Measurements from ENCODE around the gene CNOT11. TPM values are rescaled to one million over a fixed set of nuclear protein-coding genes. Genes with fewer than 3 reads are reported as not detected.
"Not testable (repeated sequence)": the region's sequence is repeated elsewhere in the genome, so short reads cannot be mapped to it uniquely, and the experiment has no call there.

The CNOT11 gene
- 43.1 and 57.1 TPM in 2 replicates for total RNA-seq (2014; rRNA removed; shearing (Covaris generic))

- peak; percentile 95 for DNase-seq (ENCODE audit: low read depth)
Observed at GRCh38 chr2:101252408-101253012, at the start of gene CNOT11. CNOT11 (plus strand) TSS chr2:101252886; CDS start chr2:101252965, 79 bp downstream.

- DNase-seq (ENCODE audit: low read depth): peak; percentile 16
Observed at GRCh38 chr2:101204400-101205115, 48.1 kb upstream of the CNOT11 start.

DNA sequence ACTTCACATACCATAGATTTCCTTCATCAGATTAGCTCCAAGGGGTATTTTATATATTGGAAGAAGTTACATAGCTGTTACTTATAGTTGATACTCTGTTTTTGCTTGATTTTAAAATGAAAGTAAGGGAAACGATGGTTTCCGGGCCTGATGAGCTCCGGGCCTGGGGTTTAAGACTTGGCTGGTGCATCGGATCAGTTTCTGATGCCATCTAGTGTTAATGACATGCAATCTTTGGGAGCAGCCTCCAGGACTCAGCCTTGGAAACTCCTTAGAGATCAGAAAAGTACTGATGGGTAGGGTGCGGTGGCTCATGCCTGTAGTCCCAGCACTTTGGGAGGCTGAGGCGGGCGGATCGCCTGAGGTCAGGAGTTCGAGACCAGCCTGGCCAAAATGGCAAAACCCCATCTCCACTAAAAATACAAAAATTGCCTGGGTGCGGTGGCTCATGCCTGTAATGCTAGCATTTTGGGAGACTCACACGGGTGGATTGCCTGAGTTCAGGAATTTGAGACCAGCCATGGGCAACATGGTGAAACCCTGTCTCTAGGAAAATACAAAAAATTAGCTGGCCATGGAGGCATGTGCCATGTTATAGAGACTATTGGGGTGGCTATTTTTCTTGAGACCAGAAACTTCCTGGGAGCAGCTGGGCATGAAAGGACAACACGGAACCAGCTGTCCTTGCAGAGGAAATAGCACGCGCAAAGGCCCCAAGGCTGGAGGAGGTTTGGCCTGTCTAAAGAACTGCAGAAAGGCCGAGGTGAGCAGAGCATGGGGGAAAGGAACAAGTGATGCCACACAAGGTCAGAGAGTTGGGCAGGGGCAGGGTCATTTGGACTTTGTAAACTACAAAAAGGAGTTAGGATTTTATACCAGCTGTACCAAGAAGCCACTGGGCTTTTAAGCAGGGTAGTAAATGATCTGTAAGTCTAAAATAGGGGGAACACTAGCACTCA is 46.9 kb upstream of the CNOT11 start:
- peak; percentile 86 for DNase-seq (ENCODE audit: low read depth)

DNA sequence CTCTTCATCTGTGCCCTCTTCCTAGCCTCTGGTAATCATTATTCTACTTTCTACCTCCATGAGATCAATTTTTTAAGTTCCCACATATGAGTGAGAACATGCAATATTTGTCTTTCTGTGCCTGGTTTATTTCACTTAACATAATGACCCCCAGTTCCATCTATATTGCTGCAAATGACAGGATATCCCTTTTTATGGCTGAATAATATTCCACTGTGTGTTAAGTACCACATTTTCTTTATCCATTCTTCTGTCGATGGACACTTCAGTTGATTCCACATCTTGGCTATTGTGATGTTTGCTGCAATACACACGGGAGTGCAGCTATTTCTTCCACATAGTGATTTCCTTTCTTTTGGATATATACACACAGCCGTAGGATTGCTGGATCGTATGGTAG is 43.9 kb upstream of the CNOT11 start:
- DNase-seq (ENCODE audit: low read depth): no peak

DNA sequence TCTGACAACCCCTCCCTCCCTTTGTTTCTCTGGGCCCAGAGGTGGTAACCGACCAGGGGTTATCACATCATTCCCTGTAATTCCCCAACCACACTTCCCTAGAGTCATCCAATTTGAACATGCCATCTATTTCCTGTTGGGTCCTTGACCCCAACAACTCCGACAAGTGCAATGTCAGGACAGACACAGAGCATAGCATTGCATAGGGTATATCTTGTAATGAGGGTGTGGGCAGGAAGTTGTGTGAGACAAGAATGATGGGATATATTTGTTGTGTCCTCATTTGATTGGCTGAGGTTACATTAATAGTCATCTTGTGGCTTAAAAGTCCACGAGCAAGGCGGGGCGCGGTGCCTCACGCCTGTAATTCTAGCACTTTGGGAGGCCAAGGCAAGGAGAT is 33.4 kb upstream of the CNOT11 start:
- DNase-seq (ENCODE audit: low read depth): no peak

DNA sequence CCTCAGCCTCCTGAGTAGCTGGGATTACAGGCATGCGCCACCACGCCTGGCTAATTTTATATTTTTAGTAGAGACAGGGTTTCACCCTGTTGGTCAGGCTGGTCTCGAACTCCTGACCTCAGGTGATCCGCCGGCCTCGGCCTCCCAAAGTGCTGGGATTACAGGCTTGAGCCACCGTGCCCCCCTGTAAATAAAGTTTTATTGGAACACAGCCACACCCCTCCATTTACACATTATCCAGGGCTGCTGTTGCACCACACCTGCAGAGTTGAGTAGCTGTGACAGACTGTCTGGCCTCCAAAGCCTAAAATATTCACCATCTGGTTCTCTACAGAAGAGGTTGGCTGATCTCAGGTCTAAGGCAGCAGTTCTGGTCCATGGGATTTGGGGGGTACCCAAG is 32.6 kb upstream of the CNOT11 start:
- not testable (repeated sequence) for DNase-seq (ENCODE audit: low read depth)

DNA sequence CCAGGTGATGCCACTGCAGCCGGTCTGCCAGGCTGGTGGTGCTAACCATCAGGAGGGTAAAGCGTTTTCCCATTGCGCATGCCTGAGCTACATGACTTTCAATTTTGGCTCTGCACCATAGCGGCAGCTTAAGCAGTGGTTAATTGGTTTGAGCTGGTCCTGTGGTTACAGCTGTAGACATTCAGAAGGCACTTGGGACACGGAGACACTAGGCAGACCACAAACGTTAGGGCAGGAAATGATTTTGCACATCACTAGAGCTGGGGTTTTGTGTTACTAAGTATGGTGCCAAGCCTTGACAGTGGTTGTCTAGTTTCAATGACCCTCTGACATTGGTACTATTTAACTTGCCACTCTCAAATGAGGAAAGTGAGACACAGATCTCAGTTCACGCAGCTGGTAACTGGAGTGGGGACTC is 28.9 kb upstream of the CNOT11 start:
- DNase-seq (ENCODE audit: low read depth): peak; percentile 84

- DNase-seq (ENCODE audit: low read depth): peak; percentile 63
Observed at GRCh38 chr2:101230541-101231001, 22.1 kb upstream of the CNOT11 start.

DNA sequence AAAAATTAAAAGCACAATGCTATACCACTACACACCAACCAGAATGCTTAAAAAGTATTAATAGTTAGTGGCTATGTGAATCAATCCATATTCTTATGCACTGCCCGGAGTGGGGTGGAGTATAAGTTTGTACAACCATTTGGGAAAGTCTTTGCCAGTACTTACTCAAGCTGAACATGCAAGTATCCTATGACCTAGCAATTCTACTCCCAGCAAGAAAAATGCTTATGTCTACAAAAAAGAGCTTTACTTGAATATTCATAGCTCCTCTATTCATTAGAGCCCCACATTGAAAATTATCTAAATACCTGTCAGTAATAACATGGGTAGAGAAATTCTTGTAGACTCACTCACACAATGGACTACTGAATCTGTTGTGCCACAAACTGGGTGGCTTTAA is 21.4 kb upstream of the CNOT11 start:
- DNase-seq (ENCODE audit: low read depth): no peak

GRCh38 chr2:101231937-101232730 is 20.6 kb upstream of the CNOT11 start:
- no peak for DNase-seq (ENCODE audit: low read depth)

- no peak for DNase-seq (ENCODE audit: low read depth)
Observed at GRCh38 chr2:101232770-101233169, 19.9 kb upstream of the CNOT11 start.

DNA sequence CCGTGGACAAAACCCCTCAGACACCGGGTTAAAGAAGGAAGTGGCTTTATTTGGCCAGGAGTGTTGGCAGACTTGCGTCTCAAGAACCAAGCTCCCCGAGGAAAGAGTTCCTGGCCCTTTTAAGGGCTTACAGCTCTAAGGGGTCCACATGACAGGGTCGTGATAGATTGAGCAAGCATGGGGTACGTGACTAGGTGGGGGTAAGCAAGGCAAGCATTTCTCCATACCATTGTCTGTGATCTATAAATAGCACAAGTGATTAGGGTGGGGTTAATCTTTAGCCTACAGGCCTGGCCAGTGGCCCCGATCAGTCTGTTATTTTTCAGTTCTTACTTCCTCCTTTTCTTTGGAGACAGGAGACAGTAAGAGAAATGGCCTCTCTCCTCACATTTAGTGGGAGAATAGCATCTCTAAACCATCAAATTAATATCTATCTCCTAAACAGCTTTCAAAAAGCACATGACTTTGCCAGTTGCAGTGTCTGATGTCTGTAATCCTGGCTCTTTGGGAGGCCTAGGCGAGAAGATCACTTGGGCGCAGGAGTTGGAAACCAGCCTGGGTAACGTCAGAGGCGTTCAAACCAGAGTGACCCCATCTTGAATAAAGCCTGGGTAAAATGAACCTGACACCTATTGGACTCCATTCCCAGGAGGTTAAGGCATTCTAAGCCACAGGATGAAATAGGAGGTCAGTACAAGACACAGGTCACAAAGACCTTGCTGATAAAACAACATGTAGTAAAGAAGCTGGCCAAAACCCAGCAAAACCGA is 18.3 kb upstream of the CNOT11 start:
- DNase-seq (ENCODE audit: low read depth): no peak

DNA sequence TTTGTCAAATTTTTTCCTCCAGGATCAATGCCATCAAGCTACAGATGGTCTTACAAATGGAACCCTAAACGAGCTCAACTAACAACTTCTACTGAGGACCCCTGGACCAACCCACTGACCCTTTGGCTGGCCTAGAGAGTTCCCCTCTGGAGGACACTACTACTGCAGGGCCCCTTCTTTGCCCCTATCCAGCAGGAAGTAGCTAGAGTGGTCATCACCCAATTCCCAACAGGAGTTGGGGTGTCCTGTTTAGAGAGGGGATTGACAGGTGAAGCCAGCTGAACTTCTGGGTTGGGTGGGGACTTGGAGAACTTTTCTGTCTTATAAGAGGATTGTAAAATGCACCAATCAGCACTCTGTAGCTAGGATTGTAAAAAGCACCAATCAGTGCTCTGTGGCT is 16.7 kb upstream of the CNOT11 start:
- not testable (repeated sequence) for DNase-seq (ENCODE audit: low read depth)

DNA sequence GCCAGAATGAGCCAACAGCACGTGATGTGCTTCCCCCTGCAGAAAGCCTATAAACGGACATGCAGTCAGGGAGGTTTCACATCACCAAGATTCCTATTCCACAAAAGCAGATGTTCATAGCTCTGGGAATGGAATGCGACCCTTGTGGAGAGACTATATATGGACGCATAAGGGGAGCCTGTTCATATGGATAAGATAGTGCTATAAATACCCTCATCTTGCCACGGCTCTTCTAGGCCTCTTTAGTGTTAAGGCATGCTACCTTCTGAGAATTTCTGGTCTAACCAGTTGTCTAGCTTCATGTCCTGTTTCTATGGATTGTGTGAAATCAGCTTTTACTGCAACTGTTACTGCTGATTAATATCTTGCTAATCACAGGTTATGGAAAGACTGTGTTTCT is 14.7 kb upstream of the CNOT11 start:
- not testable (repeated sequence) for DNase-seq (ENCODE audit: low read depth)

DNA sequence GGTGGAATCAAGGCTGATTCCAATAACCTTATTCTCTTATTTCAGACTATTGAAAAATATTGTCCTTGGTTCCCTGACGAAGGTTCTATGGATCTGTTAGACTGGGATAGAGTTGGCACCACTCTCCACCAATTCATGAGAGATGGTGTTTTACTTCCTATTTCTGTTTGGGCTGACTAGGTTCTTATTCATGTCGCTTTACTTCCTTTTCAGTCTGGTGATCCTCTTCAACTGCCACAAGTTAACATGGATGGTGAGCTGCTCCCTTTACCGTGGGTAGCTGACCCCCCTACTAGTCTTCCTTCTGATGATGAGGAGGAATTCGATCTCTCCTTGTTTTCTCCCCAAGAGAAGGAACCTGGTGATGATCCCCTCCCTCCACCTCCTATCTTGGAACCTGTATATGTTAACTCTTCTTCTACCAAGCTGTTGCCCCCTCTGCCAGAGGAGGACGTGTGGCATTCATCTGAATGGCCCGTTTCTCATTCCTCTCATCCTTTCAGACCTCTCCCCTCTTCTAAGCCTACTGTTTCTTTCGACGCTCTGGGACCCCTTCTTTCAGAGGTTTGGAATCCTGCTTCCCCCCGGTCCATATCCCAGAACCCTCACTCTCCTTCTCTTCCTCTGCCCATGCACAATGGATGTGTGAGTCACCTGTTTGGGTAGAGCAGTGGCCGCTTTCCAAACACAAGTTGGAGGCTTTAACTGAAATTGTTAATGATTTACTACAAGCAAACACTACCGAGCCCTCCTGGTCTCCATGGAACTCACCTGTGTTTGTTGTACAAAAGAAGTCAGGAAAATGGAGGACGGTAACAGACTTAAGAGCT is 13.5 kb upstream of the CNOT11 start:
- DNase-seq (ENCODE audit: low read depth): peak; percentile 61

DNA sequence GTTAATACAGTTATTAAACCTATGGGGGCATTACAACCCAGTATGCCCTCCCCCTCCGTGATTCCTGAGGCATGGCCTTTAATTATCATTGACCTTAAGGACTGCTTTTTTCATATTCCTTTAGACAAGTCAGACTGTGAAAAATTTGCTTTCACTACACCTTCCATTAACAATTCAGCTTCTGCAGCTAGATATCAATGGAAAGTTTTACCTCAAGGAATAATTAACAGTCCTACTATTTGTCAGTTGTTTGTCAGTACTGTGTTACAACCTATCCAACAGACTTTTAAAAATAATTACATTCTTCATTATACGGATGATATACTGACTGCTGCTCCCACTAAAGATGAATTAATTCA is 12.9 kb upstream of the CNOT11 start:
- not testable (repeated sequence) for DNase-seq (ENCODE audit: low read depth)

GRCh38 chr2:101240694-101241093 is 12.0 kb upstream of the CNOT11 start:
- peak; percentile 27 for DNase-seq (ENCODE audit: low read depth)

GRCh38 chr2:101241158-101241557 is 11.5 kb upstream of the CNOT11 start:
- DNase-seq (ENCODE audit: low read depth): no peak

- not testable (repeated sequence) for DNase-seq (ENCODE audit: low read depth)
Observed at GRCh38 chr2:101244373-101244772, 8.3 kb upstream of the CNOT11 start.

- DNase-seq (ENCODE audit: low read depth): not testable (repeated sequence)
Observed at GRCh38 chr2:101244899-101245298, 7.8 kb upstream of the CNOT11 start.
